Vagina (tissue), 2 donors: ENCODE measurements around the gene SMARCA5.

Experiments
- CTCF ChIP-seq, 3 experiments: fragments of 450-650 bp in 2 of 3; fragments of 200-600 bp in 1 of 3; sonication (generic) in 1 of 3; IDR thresholded peaks; one replicate each; pipeline ENCODE4 v1.5.1; 2017 to 2019; ENCODE audit warnings: antibody characterized with exemption in 3 of 3, mild to moderate bottlenecking in 2 of 3, moderate library complexity in 2 of 3
- POLR2A ChIP-seq, 2 donors: fragments of 450-650 bp; IDR thresholded peaks; one replicate each; pipeline ENCODE4 v1.6.1; 2017; ENCODE audit warnings: antibody characterized with exemption in 2 of 2, mild to moderate bottlenecking in 2 of 2, moderate library complexity in 2 of 2
- POLR2AphosphoS5 ChIP-seq, 2 donors: sonication (generic); formaldehyde crosslinking; IDR thresholded peaks; one replicate each; pipeline ENCODE4 v1.9.0; 2017; ENCODE audit warnings: antibody characterized with exemption in 2 of 2, mild to moderate bottlenecking in 2 of 2, low read depth in 1 of 2; ENCODE audit not compliant: insufficient read depth in 1 of 2

GRCh38 chr4:143549928-143550327, 36.4 kb downstream of the SMARCA5 start:
- TF ChIP-seq CTCF (IDR thresholded peaks at IDR 0.05) (no peak), POLR2A (IDR thresholded peaks at IDR 0.05) (no peak), POLR2AphosphoS5 (IDR thresholded peaks at IDR 0.05; ENCODE audit: insufficient read depth in 1 of 2, low read depth in 1 of 2) (no peak)
